HG02885 (cell line): Measurements from ENCODE around the gene ATRIP.

ENCODE experiments used
- ATAC-seq: cut with Tn5 transposase; IDR thresholded peaks from one replicate; pipeline ENCODE4 v1.9.1; 2021; ENCODE audit warnings: mild to moderate bottlenecking; ENCODE audit not compliant: unreplicated experiment, poor library complexity

ATRIP gene

DNA sequence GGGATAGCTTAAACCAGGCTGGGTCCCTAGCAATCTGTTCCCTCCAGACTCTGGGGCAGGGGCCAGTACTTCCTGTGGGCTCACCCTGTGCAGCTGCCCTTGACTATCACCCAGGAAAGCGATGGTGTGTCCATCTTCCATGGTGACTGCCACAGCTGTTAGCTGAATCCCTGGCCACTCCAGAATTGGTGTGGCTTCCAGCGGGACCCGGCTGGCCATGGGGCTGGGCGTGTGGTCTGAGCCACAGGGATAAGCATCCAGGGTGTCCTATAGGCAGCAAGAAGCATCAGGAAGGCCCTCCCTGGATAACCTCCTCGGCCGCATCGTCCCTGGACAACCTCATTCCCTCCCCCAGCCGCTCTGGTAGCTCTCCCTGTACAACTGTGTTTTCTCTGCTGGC lies 23.9 kb upstream of the ATRIP start:
- no peak for ATAC-seq

DNA sequence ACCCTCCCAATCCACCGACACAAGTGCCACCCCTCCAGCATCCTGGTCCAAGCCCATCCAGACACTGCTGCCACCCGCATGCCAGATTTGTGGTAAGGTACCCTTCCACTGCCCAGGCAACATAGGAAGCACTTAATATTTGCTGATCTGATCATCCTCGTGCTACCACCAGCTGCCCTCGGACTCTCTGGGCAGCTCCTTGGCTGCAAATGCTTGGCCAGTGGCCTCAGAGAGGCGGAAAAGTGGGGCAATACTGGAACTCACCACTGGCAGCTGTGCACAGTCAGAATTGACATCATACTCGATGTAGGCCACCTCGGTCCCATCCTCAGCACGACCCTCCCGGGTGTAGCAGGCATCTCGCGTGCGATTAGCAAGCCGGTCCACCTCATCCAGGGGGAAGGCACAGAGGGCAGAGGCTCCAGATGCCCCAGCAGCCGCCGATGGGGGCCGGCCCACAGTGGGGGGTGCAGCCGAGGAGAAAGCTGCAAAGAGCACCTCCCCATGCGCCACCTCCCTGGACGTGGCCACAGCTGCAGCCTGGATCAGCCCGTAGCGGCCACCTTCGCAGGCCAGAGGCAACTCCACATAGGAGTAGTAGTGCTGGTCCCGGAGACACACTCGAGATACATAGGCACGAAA lies 23.2 kb upstream of the ATRIP start:
- no peak for ATAC-seq

DNA sequence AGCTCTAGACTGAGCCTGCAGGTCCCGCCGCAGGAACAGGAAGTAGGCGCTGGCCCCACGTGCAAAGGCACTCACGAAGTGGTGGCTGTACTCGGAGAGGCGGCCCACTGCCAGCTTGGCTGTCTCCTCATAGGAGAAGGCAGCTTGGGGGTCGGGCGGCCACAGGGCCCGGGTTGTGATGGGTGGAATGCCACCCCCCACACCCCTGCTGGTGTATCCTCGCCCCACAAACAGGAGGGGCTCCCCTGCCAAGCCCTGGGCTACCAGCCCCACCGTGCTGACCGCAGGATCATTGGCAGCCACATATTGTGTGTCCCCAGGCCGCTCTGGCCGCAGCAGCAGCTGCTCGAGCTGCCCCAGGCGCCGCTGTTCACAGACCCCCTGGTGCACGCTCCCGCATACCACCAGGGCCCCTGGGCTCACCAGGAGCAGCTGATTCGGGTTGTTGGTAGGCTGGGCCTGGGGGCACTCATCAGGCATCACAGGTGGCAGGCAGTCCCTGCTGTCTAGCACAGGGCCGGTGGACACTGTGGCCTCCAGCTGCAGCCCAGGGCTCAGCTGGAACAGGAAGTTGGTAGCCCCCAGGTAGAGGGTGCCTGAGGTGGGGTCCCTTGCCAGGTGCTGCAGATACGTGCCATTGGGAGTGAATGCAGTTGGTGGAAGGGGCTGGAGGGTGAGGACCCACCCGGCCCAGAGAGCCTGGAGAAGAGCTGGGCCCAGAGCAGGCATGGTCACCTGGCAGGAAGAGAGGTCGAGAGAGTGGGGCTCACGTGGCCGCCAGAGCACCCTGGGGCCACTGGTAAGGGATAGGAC lies 22.4 kb upstream of the ATRIP start:
- no peak for ATAC-seq

DNA sequence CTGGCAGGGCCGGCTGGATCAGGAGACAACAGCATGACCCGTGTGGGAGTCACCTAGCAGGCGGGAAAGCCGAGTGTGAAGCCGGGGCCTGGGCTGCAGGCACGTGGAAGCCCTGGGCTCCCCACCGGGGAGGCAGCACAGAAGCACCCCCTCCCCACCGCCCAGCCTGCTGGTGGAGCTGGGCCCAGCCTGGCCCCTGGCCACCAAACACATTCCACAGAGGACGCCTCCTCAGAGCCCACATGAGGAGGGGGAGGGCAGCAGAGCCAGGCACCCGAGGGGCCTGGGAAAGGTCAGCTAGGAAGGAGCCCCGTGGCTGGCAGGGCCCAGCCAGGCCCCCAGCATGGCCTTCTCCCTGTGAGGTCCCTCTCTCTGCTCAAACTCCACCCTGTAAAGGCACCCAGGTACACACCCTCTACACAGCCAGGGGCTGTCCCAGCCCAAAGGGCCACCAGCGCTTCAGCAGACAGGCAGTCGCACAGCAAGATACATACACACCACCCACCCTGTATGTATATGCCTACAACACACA lies 21.2 kb upstream of the ATRIP start:
- no peak for ATAC-seq

DNA sequence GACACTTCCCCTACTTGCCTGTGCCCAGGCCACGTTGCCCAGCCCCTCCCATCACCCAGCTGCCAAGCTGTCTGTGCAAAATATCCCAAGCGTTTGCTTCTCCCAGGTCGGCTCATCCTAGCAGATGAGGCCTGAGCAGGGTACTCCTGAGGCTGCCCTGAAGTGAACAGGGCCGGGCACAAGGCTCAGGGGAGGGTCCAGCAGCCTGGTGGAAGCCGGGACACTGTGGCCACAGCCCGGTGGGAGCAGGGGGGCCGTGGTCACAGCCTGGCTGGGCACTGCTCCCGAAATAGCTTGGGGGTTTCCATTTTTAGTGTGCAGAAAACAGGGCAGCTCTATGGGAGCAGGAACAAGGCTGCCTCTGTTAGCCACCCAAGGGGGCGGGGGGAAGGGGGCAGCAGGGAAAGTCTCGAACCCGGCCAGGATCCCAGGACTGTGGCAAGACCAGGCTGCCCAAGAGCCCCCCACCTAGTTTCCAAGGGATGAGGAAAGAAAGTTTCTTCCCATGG lies 20.1 kb upstream of the ATRIP start:
- no peak for ATAC-seq

DNA sequence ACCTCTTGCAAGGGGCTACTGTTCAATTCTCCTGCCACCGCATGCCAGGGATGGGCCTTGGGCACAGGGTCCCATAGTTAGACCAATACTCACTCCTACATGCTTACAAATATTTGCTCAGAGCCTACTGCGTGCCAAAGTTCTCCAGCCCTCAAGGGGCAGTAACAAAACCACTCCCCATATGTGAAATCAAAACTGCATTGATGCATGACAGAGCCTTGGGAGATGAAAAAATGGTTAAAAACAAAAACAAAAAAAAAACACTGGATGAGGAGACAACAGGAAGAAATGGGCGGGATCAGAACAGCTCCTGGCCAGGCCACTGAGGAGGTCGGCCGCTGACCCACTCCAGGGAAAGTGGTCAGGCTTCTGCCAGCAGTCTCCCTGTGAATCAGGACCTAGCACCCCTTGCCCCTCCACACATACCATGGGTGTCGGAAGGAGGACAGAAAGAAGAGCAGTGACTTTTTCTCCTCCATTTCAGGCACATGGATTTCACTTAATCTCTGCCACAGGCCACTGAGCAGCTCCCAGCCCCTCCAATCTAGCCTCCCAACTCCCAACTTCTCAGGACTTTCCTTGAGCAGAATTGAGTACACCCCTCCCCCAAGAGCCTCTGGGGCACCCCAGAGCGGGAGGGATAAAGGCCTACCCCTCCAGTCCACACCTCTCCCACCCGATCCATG lies 19.4 kb upstream of the ATRIP start:
- no peak for ATAC-seq

DNA sequence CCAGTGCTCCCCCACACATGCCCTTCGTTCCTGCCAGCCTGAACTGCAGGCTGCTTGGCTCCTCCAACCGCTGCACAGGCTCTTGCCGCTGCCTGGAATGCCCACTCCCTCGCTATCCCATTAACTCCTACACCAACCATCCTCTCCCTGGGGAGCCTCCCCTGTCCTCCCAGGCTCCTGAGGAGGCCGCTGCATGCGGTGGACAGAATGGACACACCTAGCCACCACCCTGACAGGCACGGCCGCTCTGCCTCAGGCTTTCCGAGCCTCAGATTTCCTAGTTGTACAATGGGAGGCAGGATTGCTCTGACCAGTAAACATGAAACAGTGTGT lies 18.9 kb upstream of the ATRIP start:
- ATAC-seq = no peak

DNA sequence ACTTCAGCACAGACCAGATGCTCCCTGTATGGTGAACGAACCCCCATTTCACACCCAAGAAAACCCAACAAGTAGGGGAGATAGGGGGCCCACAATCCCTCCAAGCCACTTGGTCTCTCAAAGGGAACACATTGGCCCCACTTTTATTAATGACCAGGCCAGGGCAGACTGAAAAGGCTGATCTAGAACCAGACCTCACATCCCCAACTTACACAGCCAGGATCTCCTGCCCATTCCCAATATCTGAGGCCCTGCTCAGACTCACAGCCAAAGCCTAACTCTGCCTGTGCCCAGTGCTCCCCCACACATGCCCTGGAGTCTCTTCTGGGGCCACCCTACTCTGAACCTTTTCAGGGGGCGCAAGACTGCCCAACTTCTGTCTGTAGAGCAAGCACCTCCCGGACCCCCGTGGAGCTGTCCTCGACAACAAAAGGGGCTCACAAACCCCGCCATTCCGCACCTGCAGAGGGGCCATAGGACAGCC lies 18.4 kb upstream of the ATRIP start:
- no peak for ATAC-seq

DNA sequence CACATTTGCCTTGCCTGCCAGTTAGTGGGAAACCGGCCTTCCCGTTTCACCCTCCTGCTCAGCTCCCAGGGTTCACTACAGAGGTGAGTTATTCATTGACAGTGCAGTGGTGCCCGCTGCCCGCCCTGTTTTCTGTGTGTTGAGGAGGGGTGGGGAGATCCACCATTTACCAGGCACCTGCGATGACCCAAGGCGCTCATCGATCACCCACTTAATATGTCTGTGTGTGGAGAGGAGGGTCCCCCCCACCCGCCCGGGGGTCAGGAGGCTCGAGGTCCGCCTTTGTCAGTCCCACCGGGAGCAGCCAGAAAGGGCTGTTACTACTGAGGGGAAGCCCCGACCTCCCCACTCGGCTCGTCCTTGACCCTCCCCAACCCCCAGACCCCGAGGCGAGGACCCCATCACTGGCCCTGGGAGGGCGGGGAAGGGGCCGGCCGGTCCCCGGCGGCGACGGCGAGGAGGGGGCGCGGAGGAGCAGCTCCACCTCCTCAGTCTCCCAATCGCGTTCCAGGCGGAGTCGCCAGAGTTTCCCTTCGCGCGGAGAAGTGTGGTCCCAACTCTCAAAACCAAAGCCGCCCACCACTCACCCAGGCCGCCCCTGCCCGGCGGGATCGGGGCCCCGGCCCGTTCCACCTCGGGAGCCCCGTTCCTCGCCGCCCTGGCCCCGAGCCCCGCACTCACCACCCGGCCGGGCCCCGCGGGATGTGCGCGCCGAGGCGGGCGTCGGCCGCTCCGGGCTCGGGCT lies 17.8 kb upstream of the ATRIP start:
- peak; percentile 30 for ATAC-seq

DNA sequence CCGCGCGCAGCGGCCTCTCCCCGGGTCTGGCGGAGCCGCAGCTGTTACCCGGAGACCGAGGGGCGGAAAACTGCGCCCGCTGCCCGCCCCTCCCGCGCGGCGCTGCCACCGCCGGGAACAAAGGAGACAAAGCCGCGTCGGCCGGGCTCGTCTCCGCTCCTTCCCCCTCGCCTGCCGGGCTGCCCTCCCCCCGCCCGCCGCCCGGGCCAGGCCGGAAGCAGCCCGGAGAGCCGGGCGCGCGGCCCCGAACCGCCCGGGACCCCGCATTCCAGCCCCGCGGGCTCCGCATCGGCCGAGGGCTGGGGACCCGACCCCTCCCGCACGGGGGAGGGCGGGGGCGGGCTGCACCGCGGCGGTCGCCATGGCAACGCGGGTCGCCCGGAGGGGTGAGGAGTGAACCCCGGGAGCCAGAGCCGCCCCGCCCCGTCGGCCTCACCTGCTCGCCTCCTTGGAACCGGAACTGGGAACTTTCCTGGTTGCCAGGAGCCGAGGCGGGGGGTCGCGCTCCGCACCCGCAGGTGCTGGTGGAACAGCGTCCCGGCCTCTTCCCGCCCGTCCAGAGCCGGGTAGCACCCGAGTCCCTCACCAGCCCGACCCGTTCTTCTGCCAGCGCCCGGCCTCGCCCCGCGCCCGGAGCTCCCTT lies 17.1 kb upstream of the ATRIP start:
- ATAC-seq = peak; percentile 54

DNA sequence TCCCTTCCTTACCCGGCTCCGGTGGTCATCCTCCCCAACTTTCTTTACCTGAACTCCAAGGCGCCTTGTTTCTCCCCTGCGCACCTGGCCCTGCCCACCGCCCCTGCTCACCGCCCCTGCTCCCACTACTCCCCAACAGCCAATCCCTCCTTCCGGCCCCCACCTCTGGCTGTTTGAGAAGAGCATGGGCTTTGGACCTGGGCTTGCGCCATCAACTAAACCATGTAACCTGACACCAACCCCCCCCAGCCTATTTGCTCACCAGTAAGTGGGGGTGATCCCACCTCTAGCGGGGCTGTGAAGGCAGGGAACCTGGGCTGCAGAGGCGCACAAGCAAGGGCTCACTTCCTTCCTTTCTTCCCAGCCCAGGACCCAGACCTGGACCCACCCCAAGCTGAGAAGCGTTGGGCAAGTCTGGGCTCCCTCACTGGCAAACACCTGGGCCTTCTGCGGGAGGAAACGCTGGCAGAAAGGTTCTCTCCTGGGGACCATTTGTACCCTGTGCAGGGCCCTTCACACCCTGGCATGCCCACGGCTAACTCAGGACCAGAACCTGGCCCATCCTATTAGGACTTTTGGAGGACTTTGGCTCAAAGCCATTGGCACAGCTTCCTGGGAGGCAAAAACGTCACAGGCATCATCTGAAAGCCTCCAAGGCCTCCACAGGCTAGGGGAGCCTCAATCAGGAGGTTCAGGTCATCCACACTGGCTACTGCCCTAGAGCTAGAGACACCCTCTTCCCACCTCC lies 16.4 kb upstream of the ATRIP start, which contains the start of gene PLXNB1:
Gene PLXNB1 (minus strand): TSS at position 127 of the 748 bp plus-strand sequence. CDS start 5,475 bp downstream, outside the sequence.
- no peak for ATAC-seq

DNA sequence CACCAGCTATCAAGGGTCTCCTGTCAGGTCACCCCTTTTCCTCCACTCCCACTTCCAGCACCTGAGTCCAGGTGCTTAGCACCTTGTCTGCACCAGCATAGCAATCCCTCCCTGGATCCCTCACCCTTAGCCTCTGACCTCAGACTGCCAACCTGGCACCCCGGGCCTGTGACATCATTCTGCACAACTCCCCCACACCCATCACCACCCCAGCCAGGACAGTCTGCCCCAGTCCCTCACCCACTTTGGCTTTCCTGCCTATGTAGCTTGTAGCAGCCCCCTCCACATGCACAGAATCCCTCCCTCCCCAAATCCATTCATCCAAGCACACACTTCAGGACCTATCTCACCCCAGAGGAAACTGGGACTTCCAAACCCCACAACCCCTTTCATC lies 15.8 kb upstream of the ATRIP start:
- ATAC-seq = no peak

DNA sequence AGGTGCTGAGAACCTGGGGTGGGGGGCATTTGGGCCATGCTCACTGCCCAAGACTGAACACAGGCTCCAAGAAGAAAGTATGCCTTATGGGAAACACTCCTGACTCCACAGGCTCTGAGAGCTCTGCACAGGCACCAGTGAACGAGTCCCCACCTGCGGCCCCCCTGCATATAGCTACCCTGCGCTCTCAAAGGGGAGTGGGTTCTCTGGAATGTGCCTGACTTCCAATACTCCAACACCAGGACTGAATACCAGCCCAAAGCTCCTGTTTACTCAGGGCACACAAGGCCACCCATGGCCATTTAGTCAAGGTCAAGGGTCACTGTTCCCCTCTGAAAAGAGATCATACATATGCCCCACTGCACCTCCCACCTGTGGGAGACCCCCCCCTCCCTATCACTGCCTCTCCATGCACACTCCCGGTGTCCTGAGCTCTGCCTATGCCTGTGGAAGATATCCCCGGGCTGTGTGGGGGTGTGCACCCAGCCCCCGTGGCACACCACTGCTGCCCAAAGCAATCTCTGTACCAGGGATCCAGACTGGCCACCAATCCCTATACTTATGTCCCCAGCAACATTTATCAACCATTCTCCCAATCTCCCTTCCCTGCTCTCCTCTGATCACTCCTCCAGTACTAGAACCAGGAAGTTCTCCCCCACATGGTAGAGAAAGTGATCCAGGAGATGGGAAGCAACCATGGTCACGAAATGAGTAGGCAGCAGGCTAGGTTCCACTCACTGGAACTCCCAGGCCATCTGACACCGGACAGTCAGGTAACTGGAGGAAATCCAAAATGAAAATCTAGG lies 15.1 kb upstream of the ATRIP start:
- ATAC-seq = no peak

DNA sequence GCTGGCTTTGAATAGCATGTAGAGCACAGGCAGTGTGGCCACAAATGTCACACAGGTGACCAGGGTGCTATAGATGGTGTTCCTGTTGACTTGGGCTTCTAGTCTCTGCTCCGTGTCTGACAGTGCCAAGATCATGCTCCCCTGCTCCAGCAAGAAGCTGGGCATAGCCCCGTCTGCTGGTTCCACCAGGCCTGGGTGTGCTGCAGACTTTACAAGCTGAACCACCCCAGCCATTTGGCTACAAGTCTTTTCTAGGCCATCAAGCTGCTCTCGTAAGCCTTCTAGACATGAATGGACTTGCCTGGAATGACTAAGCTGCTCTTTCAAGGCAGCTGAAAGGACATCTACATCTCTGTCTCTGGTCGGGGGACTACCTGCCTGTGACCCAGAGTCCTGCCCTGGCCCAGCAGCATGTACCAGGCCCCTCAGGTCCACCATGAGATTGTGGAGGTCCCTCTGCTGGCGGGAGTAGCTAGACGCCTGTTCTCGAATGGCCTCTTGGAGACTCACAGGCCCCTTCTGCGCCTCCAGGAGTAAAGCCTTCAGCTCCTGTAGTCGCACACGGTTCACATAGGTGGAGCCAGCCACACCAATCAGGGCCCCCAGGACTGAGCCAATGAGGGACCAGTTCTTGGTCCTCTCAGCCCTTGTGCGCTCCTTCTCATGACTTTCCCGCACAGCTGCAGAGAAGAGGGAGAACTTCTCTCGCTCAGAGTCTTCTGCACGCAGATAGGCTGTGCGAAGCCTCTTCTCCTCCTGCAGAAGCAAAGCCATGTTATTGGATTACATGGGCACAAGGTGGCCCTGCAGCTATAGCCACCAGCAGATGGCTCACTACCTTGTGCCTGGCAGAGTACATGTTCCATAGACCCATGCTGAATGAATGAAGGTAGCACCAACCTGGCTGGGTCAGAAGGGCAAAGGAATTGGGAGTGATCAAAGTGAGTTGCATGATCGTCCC lies 13.8 kb upstream of the ATRIP start:
- no peak for ATAC-seq

DNA sequence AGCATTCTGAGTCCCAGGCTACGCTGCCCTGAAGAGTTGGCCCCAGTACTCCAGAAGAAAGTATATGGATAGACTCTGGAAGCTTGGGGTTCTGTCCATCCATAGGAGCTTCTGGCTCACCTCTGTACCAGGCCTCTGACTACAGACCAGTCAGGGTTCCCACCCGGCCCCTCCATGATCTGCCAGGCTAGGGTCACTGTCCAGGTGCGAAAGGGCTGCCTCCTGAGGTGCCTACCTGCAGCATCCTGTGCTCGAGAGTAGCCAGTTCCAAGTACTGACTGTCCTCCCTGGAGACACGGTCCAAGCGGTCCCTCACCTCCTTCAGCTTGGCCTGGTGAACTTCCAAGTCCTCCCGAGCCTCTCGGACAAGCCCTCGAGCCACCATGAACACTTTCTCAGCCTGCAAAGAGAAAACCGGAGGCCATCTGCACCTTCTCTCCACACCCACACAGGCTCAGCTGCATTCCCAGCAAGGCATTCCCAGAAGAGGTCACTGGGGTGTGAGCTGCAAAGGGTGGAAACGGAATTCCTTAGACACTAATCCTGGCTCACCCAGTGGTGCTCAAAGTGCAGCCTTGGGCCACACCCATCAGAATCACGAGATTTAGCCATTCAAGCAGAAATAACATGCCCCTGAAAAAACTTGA lies 12.9 kb upstream of the ATRIP start:
- no peak for ATAC-seq

DNA sequence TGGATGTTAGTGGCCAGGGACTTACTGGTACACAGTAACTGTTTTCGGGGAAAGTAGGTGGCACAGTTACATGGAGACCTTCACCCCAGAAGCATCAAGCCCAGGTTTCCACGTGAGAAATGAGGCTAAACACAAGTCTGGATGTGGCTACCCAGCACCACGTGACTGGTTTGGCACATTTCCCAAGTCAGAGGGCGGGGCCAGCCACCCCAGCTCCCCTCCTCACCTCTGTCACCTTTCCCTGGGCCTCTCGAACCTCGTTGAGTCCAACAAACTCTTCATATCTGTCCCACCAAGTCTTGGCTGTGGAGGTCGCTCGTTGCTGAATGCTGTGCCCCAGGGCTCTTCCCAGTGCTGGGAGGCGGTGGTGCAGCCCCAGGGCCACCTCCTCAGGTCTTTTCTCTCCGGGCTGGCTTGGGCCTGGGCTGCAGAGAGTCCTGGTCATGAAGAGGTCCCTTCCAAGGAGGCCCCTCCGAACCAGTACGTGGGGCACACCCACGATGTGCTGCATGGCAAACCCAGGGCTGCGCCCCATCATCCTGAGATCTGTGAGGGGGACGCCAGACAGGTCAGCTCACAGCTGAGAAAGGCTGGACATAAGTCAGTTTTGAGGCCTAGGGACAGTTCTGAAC lies 11.8 kb upstream of the ATRIP start:
- ATAC-seq = no peak
